HEK293 (cell line): ENCODE results near the gene RCAN2.

Experiments used
- CTCF ChIA-PET: fragments of 350-600 bp; formaldehyde crosslinking; extraction: SDS; loops from one replicate; lab custom pipeline; 2021; ENCODE audit warnings: antibody characterized with exemption; lab: Yijun Ruan, JAX
- POLR2A ChIA-PET: fragments of 300-600 bp; formaldehyde crosslinking; extraction: SDS; loops from one replicate; lab custom pipeline; 2020; ENCODE audit warnings: antibody characterized with exemption, inconsistent platforms; lab: Yijun Ruan, JAX
- H3K27ac ChIP-seq: fragments of 200-500 bp; sonication (Bioruptor generic); 2 replicates; pipeline ENCODE4 v1.5.1; 2014; ENCODE audit warnings: low read depth, low read length, control low read depth, inconsistent platforms; ENCODE audit errors: extremely low read depth
- H3K36me3 ChIP-seq, 2 experiments: fragments of 200-500 bp in 1 of 2; sonication (Bioruptor generic) in 1 of 2; 1 replicate in 1 of 2; 2 replicates in 1 of 2; pipeline ENCODE4 v1.5.1; 2014 to 2017; ENCODE audit warnings: inconsistent platforms in 2 of 2, low read length in 2 of 2; ENCODE audit not compliant: control insufficient read depth in 2 of 2, insufficient read depth in 1 of 2
- H3K4me1 ChIP-seq: fragments of 200-500 bp; sonication (Bioruptor generic); 2 replicates; pipeline ENCODE4 v1.5.1; 2014; ENCODE audit warnings: mild to moderate bottlenecking, low read length, inconsistent platforms; ENCODE audit not compliant: control insufficient read depth, insufficient read depth
- H3K4me3 ChIP-seq: 2 replicates; pipeline ENCODE4 v1.5.1; 2011; ENCODE audit warnings: low read depth, mild to moderate bottlenecking, control low read depth, low read length, moderate library complexity
- H3K9me3 ChIP-seq: fragments of 200-500 bp; sonication (Bioruptor generic); 2 replicates; pipeline ENCODE4 v1.5.1; 2014; ENCODE audit warnings: low read depth, low read length, inconsistent platforms; ENCODE audit not compliant: control insufficient read depth, insufficient read depth
- HOXC10 ChIP-seq: sonication (generic); formaldehyde crosslinking; IDR thresholded peaks from 2 replicates; pipeline ENCODE4 v1.8.1; 2023; ENCODE audit warnings: mild to moderate bottlenecking, missing genetic modification reagents
- KLF16 ChIP-seq: fragments of 450-650 bp; formaldehyde crosslinking; IDR thresholded peaks from 2 replicates; pipeline ENCODE4 v1.5.1; 2017; ENCODE audit warnings: missing biosample characterization, missing genetic modification characterization
- KLF9 ChIP-seq: fragments of 450-650 bp; formaldehyde crosslinking; IDR thresholded peaks from 2 replicates; pipeline ENCODE4 v1.5.1; 2016; ENCODE audit warnings: missing biosample characterization, missing genetic modification characterization, low read depth
- MZF1 ChIP-seq: fragments of 450-650 bp; formaldehyde crosslinking; IDR thresholded peaks from 2 replicates; pipeline ENCODE4 v1.5.1; 2017; ENCODE audit warnings: missing biosample characterization, missing genetic modification characterization, borderline replicate concordance
- PATZ1 ChIP-seq: fragments of 450-650 bp; formaldehyde crosslinking; IDR thresholded peaks from 2 replicates; pipeline ENCODE4 v1.5.1; 2016; ENCODE audit warnings: missing biosample characterization, missing genetic modification characterization
- TRIM28 ChIP-seq: IDR thresholded peaks from 2 replicates; pipeline ENCODE4 v1.6.1; 2011; ENCODE audit warnings: low read length, control low read depth, borderline replicate concordance
- YY1 ChIP-seq: fragments of 450-650 bp; formaldehyde crosslinking; IDR thresholded peaks from 2 replicates; pipeline ENCODE4 v1.5.1; 2018; ENCODE audit warnings: missing biosample characterization, missing genetic modification characterization
- ZBTB17 ChIP-seq: fragments of 450-650 bp; formaldehyde crosslinking; IDR thresholded peaks from 2 replicates; pipeline ENCODE4 v1.5.1; 2016; ENCODE audit warnings: missing biosample characterization, missing genetic modification characterization
- ZBTB26 ChIP-seq: fragments of 450-650 bp; formaldehyde crosslinking; optimal IDR thresholded peaks from 2 replicates; pipeline ENCODE3; 2016; ENCODE audit warnings: missing biosample characterization, mild to moderate bottlenecking, missing genetic modification characterization
- ZBTB7A ChIP-seq: fragments of 450-650 bp; formaldehyde crosslinking; IDR thresholded peaks from 2 replicates; pipeline ENCODE4 v1.5.1; 2016; ENCODE audit warnings: low read depth, missing biosample characterization, missing genetic modification characterization
- ZBTB8A ChIP-seq: fragments of 450-650 bp; formaldehyde crosslinking; IDR thresholded peaks from 2 replicates; pipeline ENCODE4 v1.5.1; 2016; ENCODE audit warnings: missing biosample characterization, missing genetic modification characterization
- ZNF140 ChIP-seq: fragments of 450-650 bp; formaldehyde crosslinking; IDR thresholded peaks from 2 replicates; pipeline ENCODE4 v1.5.1; 2016; ENCODE audit warnings: missing biosample characterization, missing genetic modification characterization
- ZNF146 ChIP-seq: fragments of 450-650 bp; formaldehyde crosslinking; IDR thresholded peaks from 2 replicates; pipeline ENCODE4 v1.5.1; 2016; ENCODE audit warnings: missing biosample characterization, missing genetic modification characterization
- ZNF155 ChIP-seq: fragments of 450-650 bp; formaldehyde crosslinking; IDR thresholded peaks from 2 replicates; pipeline ENCODE4 v1.5.1; 2016; ENCODE audit warnings: missing biosample characterization, missing genetic modification characterization
- ZNF175 ChIP-seq: fragments of 450-650 bp; formaldehyde crosslinking; IDR thresholded peaks from 2 replicates; pipeline ENCODE4 v1.5.1; 2016; ENCODE audit warnings: missing biosample characterization, missing genetic modification characterization
- ZNF24 ChIP-seq: fragments of 450-650 bp; formaldehyde crosslinking; IDR thresholded peaks from 2 replicates; pipeline ENCODE4 v1.5.1; 2016; ENCODE audit warnings: missing biosample characterization, missing genetic modification characterization
- ZNF266 ChIP-seq: fragments of 450-650 bp; formaldehyde crosslinking; IDR thresholded peaks from 2 replicates; pipeline ENCODE4 v1.5.1; 2016; ENCODE audit warnings: missing biosample characterization, missing genetic modification characterization, low read depth
- ZNF324 ChIP-seq: fragments of 450-650 bp; formaldehyde crosslinking; IDR thresholded peaks from 2 replicates; pipeline ENCODE4 v1.5.1; 2016; ENCODE audit warnings: missing biosample characterization, missing genetic modification characterization
- ZNF362 ChIP-seq: fragments of 450-650 bp; formaldehyde crosslinking; IDR thresholded peaks from 2 replicates; pipeline ENCODE4 v1.5.1; 2016; ENCODE audit warnings: missing biosample characterization, missing genetic modification characterization
- ZNF391 ChIP-seq: fragments of 450-650 bp; formaldehyde crosslinking; IDR thresholded peaks from 2 replicates; pipeline ENCODE4 v1.5.1; 2016; ENCODE audit warnings: low read depth, missing biosample characterization, missing genetic modification characterization, borderline replicate concordance
- ZNF404 ChIP-seq: fragments of 450-650 bp; formaldehyde crosslinking; IDR thresholded peaks from 2 replicates; pipeline ENCODE4 v1.5.1; 2017; ENCODE audit warnings: missing biosample characterization, missing genetic modification characterization
- ZNF426 ChIP-seq: fragments of 450-650 bp; formaldehyde crosslinking; IDR thresholded peaks from 2 replicates; pipeline ENCODE4 v1.5.1; 2017; ENCODE audit warnings: missing biosample characterization, missing genetic modification characterization, mild to moderate bottlenecking, inconsistent platforms, moderate library complexity
- ZNF473 ChIP-seq: fragments of 450-650 bp; formaldehyde crosslinking; IDR thresholded peaks from 2 replicates; pipeline ENCODE4 v1.5.1; 2017; ENCODE audit warnings: missing biosample characterization, missing genetic modification characterization
- ZNF548 ChIP-seq: fragments of 450-650 bp; formaldehyde crosslinking; IDR thresholded peaks from 2 replicates; pipeline ENCODE4 v1.5.1; 2016; ENCODE audit warnings: missing biosample characterization, missing genetic modification characterization
- ZNF555 ChIP-seq: fragments of 450-650 bp; formaldehyde crosslinking; conservative IDR thresholded peaks from 2 replicates; pipeline ENCODE4 v1.5.1; 2017; ENCODE audit warnings: missing biosample characterization, mild to moderate bottlenecking, missing genetic modification characterization, inconsistent platforms
- ZNF585B ChIP-seq: fragments of 450-650 bp; formaldehyde crosslinking; IDR thresholded peaks from 2 replicates; pipeline ENCODE4 v1.5.1; 2016; ENCODE audit warnings: missing biosample characterization, missing genetic modification characterization
- ZNF596 ChIP-seq: fragments of 450-650 bp; IDR thresholded peaks from 2 replicates; pipeline ENCODE4 v1.5.0; 2018; ENCODE audit warnings: missing biosample characterization, mild to moderate bottlenecking, missing genetic modification characterization, moderate library complexity
- ZNF610 ChIP-seq: fragments of 450-650 bp; formaldehyde crosslinking; IDR thresholded peaks from 2 replicates; pipeline ENCODE4 v1.5.1; 2016; ENCODE audit warnings: missing biosample characterization, missing genetic modification characterization, borderline replicate concordance
- ZNF623 ChIP-seq: fragments of 450-650 bp; formaldehyde crosslinking; IDR thresholded peaks from 2 replicates; pipeline ENCODE4 v1.5.1; 2016; ENCODE audit warnings: missing biosample characterization, missing genetic modification characterization
- ZNF639 ChIP-seq: fragments of 450-650 bp; formaldehyde crosslinking; IDR thresholded peaks from 2 replicates; pipeline ENCODE4 v1.5.1; 2016; ENCODE audit warnings: missing biosample characterization, missing genetic modification characterization
- ZNF670 ChIP-seq: fragments of 450-650 bp; formaldehyde crosslinking; IDR thresholded peaks from 2 replicates; pipeline ENCODE4 v1.5.1; 2016; ENCODE audit warnings: missing biosample characterization, missing genetic modification characterization, low read depth
- ZNF791 ChIP-seq: fragments of 450-650 bp; formaldehyde crosslinking; IDR thresholded peaks from 2 replicates; pipeline ENCODE4 v1.5.1; 2016; ENCODE audit warnings: missing biosample characterization, missing genetic modification characterization
- ZSCAN30 ChIP-seq: fragments of 450-650 bp; IDR thresholded peaks from 2 replicates; pipeline ENCODE4 v1.5.1; 2018; ENCODE audit warnings: missing biosample characterization, mild to moderate bottlenecking, missing genetic modification characterization, moderate library complexity

The RCAN2 gene

GRCh38 chr6:46302176-46302575 lies 189.1 kb downstream of the RCAN2 start (continued):
- TF ChIP-seq PATZ1 (tag by site-specific recombination) (no peak), ZNF426 (tag by site-specific recombination) (no peak), ZNF585B (no peak), ZBTB8A (tag by site-specific recombination) (no peak), ZNF404 (tag by site-specific recombination) (no peak), ZNF391 (tag by site-specific recombination) (no peak)
- TF ChIP-seq, all 188 proteins: peak for 0

GRCh38 chr6:46299253-46299652 lies 192.0 kb downstream of the RCAN2 start:
- Histone ChIP-seq H3K9me3 (no peaks in the 10 kb centered on the region), H3K36me3 (no peaks in the 10 kb centered on the region), H3K27ac (no peak overlapping the region), H3K4me3 (no peak overlapping the region), H3K4me1 (no peaks in the 10 kb centered on the region)
- CTCF ChIA-PET: no interaction called here
- POLR2A ChIA-PET: no interaction called here
- TF ChIP-seq ZNF610 (tag by site-specific recombination) (no peak), KLF16 (no peak), YY1 (tag by site-specific recombination) (no peak), ZNF473 (tag by site-specific recombination) (no peak), MZF1 (tag by site-specific recombination) (no peak), ZNF670 (tag by site-specific recombination) (no peak), ZNF623 (tag by site-specific recombination) (no peak), ZNF140 (tag by site-specific recombination) (no peak), ZNF596 (tag by site-specific recombination) (no peak), ZNF24 (no peak), ZNF324 (tag by site-specific recombination) (no peak), ZNF548 (tag by site-specific recombination) (no peak), ZNF555 (tag by site-specific recombination) (no peak), ZBTB26 (tag by site-specific recombination) (no peak), ZNF791 (no peak), ZNF266 (no peak), ZNF146 (tag by site-specific recombination) (no peak), ZNF585B (no peak), ZBTB17 (tag by site-specific recombination) (no peak), ZBTB7A (tag by site-specific recombination) (no peak)

GRCh38 chr6:46296586-46296985 lies 194.7 kb downstream of the RCAN2 start:
- Histone ChIP-seq H3K36me3 (no peaks in the 10 kb centered on the region), H3K4me1 (no peaks in the 10 kb centered on the region), H3K9me3 (no peaks in the 10 kb centered on the region), H3K4me3 (no peak overlapping the region), H3K27ac (no peak overlapping the region)
- POLR2A ChIA-PET: no interaction called here
- CTCF ChIA-PET: no interaction called here
- TF ChIP-seq ZNF639 (tag by site-specific recombination) (no peak), TRIM28 (no peak), ZNF175 (tag by site-specific recombination) (no peak), ZNF155 (tag by site-specific recombination) (no peak), ZSCAN30 (tag by site-specific recombination) (no peak), ZNF362 (tag by site-specific recombination) (no peak), KLF9 (tag by site-specific recombination) (no peak), HOXC10 (CRISPR knock-in tag) (no peak)
